ENCODE data around the gene XG.
"Not testable (repeated sequence)": the region's sequence is repeated elsewhere in the genome, so short reads cannot be mapped to it uniquely, and the experiment has no call there.

DNA sequence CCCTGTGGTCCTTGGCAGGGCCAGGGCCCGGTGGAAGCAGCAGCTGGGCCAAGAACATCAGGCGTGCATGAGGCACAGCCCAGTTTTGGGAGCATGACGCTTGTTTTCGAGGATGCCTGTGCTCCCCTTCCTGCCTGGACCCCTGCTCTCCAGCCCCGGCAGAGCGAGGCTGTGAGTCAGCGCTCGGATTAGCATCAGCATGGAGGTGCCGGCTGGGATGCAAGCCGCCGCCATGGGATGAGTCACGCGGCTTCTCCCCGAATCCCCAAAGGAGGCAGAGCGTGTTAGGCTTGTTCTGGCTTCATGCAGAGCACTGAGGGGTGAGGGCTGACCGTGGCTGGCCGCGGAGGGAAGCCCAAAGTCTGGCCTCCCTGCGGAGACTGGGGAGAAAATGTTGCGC, 53.0 kb downstream of the XG start:
- TF ChIP-seq EZH2 (IDR thresholded peaks at IDR 0.05; ENCODE audit: borderline replicate concordance, low read depth, low read length, severe bottlenecking), result not testable (repeated sequence)
- TF ChIP-seq, protein P1, sequence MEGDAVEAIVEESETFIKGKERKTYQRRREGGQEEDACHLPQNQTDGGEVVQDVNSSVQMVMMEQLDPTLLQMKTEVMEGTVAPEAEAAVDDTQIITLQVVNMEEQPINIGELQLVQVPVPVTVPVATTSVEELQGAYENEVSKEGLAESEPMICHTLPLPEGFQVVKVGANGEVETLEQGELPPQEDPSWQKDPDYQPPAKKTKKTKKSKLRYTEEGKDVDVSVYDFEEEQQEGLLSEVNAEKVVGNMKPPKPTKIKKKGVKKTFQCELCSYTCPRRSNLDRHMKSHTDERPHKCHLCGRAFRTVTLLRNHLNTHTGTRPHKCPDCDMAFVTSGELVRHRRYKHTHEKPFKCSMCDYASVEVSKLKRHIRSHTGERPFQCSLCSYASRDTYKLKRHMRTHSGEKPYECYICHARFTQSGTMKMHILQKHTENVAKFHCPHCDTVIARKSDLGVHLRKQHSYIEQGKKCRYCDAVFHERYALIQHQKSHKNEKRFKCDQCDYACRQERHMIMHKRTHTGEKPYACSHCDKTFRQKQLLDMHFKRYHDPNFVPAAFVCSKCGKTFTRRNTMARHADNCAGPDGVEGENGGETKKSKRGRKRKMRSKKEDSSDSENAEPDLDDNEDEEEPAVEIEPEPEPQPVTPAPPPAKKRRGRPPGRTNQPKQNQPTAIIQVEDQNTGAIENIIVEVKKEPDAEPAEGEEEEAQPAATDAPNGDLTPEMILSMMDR (IDR thresholded peaks at IDR 0.05; ENCODE audit: borderline replicate concordance, extremely low read depth, low read length, poor library complexity, severe bottlenecking), result not testable (repeated sequence)
